ENCODE measurements around the gene PAF1. TPM values are rescaled to one million over a fixed set of nuclear protein-coding genes. Genes with fewer than 3 reads are reported as not detected.

The PAF1 gene
- total RNA-seq, 1 experiment from 2014 or later = 38.0 TPM

DNA sequence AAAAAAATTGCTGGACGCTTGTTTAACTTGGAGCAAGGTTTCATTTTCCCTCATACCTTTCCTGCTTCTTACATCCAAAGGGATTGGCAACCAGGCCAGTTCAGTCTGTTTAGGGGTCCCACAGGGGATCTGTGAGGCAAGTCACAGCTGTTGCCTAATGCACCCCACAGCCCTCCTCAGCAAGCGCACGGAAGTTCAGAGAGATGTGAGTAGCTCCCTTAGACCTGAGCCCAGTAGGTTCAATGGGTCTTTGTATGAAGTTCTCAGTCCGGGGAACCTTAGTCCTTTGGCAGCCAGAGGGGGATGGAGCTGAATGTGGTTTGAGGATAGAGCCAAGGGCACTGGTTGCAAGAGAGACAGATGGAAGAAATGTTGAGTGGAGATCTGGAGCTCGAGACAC is 35.7 kb downstream of the PAF1 start:
- Histone ChIP-seq H2BK5ac (ENCODE audit: insufficient read length, low read length) (no peak overlapping the region), H3K27ac (ENCODE audit: insufficient read length, low read depth, low read length) (no peak overlapping the region), H4K91ac (ENCODE audit: insufficient read length, low read depth, low read length) (no peak overlapping the region), H4K20me1 (ENCODE audit: control insufficient read depth, insufficient read depth, insufficient read length) (no peaks in the 10 kb centered on the region), H3T11ph (ENCODE audit: low read length) (no peak overlapping the region), H3K18ac (ENCODE audit: insufficient read length, low read depth, low read length) (no peak overlapping the region), H3K9ac (ENCODE audit: extremely low read depth, insufficient read length, low read length) (no peak overlapping the region), H3K4me1 (ENCODE audit: insufficient read depth, low read length) (no peaks in the 10 kb centered on the region), H3K23ac (ENCODE audit: insufficient read length, low read depth, low read length) (no peak overlapping the region), H3K79me1 (ENCODE audit: insufficient read depth, low read depth, low read length, poor library complexity, severe bottlenecking) (no peaks in the 10 kb centered on the region), H2BK15ac (ENCODE audit: low read depth, low read length) (no peak overlapping the region), H3K4me2 (ENCODE audit: insufficient read depth, insufficient read length, low read length) (no peak overlapping the region), H3K14ac (ENCODE audit: insufficient read depth, low read length) (no peak overlapping the region), H2BK120ac (ENCODE audit: low read depth, low read length, poor library complexity, severe bottlenecking) (no peak overlapping the region), H3K27me3 (ENCODE audit: insufficient read depth, low read length) (no peaks in the 10 kb centered on the region; the same call in 1 of the 2 replicates), H4K8ac (replicated peaks; ENCODE audit: insufficient read length, low read depth, low read length) (no peak overlapping the region), H4K5ac (ENCODE audit: insufficient read length, low read depth, low read length) (no peak overlapping the region), H2BK20ac (ENCODE audit: low read depth, low read length, poor library complexity, severe bottlenecking) (no peak overlapping the region), H3K9me3 (ENCODE audit: control insufficient read depth, low read depth, low read length) (no peaks in the 10 kb centered on the region), H2AFZ (ENCODE audit: low read length) (no peak overlapping the region), H3K23me2 (ENCODE audit: insufficient read length, low read depth, low read length, poor library complexity, severe bottlenecking) (no peaks in the 10 kb centered on the region), H2AK5ac (ENCODE audit: insufficient read length, low read length) (no peak overlapping the region), H3K56ac (ENCODE audit: insufficient read length, low read depth, low read length) (no peak overlapping the region), H3K79me2 (ENCODE audit: insufficient read depth, low read length) (no peaks in the 10 kb centered on the region), H2BK12ac (ENCODE audit: insufficient read length, low read depth, low read length) (no peak overlapping the region), H3K4ac (ENCODE audit: low read depth, low read length) (no peak overlapping the region)
- no CpG with 5 or more reads among the region's 5 CpGs for WGBS (ENCODE audit: extremely low coverage, insufficient read length, low lambda C conversion rate)
- peaks cover 41 to 74% (median 70%) of the 10 kb centered on the region in 3 experiments for H3K36me3 Mint-ChIP-seq (ENCODE audit: insufficient read depth in 1 of 3, low read depth in 3 of 3)
- H3K4me3 Mint-ChIP-seq = no peak overlapping the region
- DNase-seq = no peak
- H3K9me3 Mint-ChIP-seq = no peaks in the 10 kb centered on the region
- H3K4me1 Mint-ChIP-seq = no peaks in the 10 kb centered on the region
- no peak overlapping the region for H3K27ac Mint-ChIP-seq
- no peak for TF ChIP-seq CTCF (conservative IDR thresholded peaks at IDR 0.05)
- no peaks in the 10 kb centered on the region; the same call in 1 of the 2 replicates for H3K27me3 Mint-ChIP-seq (ENCODE audit: low read depth)
